ENCODE data around the gene ANKRD30A.
"Not testable (repeated sequence)": the region's sequence is repeated elsewhere in the genome, so short reads cannot be mapped to it uniquely, and the experiment has no call there.

ANKRD30A gene

GRCh38 chr10:37268266-37268665 lies 142.9 kb downstream of the ANKRD30A start:
- no peak overlapping the region for H3K4me3 ChIP-seq (ENCODE audit: low read depth, low read length)

- no peak overlapping the region for H3K4me3 ChIP-seq (ENCODE audit: low read depth, low read length)
These were observed 144.3 kb downstream of the ANKRD30A start for GRCh38 chr10:37269554-37270256.

- no peak overlapping the region for H3K4me3 ChIP-seq (ENCODE audit: low read depth, low read length)
These were observed 149.9 kb downstream of the ANKRD30A start for GRCh38 chr10:37275216-37275777.

- H3K4me3 ChIP-seq (ENCODE audit: low read depth, low read length): no peak overlapping the region
These were observed 159.7 kb downstream of the ANKRD30A start for GRCh38 chr10:37285063-37285462.

GRCh38 chr10:37289833-37290464 lies 164.6 kb downstream of the ANKRD30A start:
- H3K4me3 ChIP-seq (ENCODE audit: low read depth, low read length): no peak overlapping the region

GRCh38 chr10:37301271-37301670 lies 175.9 kb downstream of the ANKRD30A start:
- no peak overlapping the region for H3K4me3 ChIP-seq (ENCODE audit: low read depth, low read length)

- H3K4me3 ChIP-seq (ENCODE audit: low read depth, low read length): no peak overlapping the region
These were observed 178.6 kb downstream of the ANKRD30A start for GRCh38 chr10:37304036-37304435.

GRCh38 chr10:37314350-37314749 lies 189.0 kb downstream of the ANKRD30A start:
- no peak overlapping the region for H3K4me3 ChIP-seq (ENCODE audit: low read depth, low read length)

GRCh38 chr10:37314862-37315261 lies 189.5 kb downstream of the ANKRD30A start:
- no peak overlapping the region for H3K4me3 ChIP-seq (ENCODE audit: low read depth, low read length)

- H3K4me3 ChIP-seq (ENCODE audit: low read depth, low read length): no peak overlapping the region
These were observed 219.0 kb downstream of the ANKRD30A start for GRCh38 chr10:37344413-37344812.

GRCh38 chr10:37379991-37380390 lies 254.6 kb downstream of the ANKRD30A start:
- H3K4me3 ChIP-seq (ENCODE audit: low read depth, low read length): no peak overlapping the region

GRCh38 chr10:37381271-37381670 lies 255.9 kb downstream of the ANKRD30A start:
- no peak overlapping the region for H3K4me3 ChIP-seq (ENCODE audit: low read depth, low read length)

GRCh38 chr10:37384923-37385322 lies 259.5 kb downstream of the ANKRD30A start:
- no peak overlapping the region for H3K4me3 ChIP-seq (ENCODE audit: low read depth, low read length)

- no peak overlapping the region for H3K4me3 ChIP-seq (ENCODE audit: low read depth, low read length)
These were observed 265.5 kb downstream of the ANKRD30A start for GRCh38 chr10:37390926-37391325.

- H3K4me3 ChIP-seq (ENCODE audit: low read depth, low read length): not testable (repeated sequence)
These were observed 275.4 kb downstream of the ANKRD30A start for GRCh38 chr10:37400774-37401173.

GRCh38 chr10:37401225-37401624 lies 275.8 kb downstream of the ANKRD30A start:
- no peak overlapping the region for H3K4me3 ChIP-seq (ENCODE audit: low read depth, low read length)

- H3K4me3 ChIP-seq (ENCODE audit: low read depth, low read length): no peak overlapping the region
These were observed 278.4 kb downstream of the ANKRD30A start for GRCh38 chr10:37403776-37404175.

Measured in iPS-11a (cell line).